B cell (primary cell): ENCODE data around the gene CDC25B. TPM values are rescaled to one million over a fixed set of nuclear protein-coding genes. Genes with fewer than 3 reads are reported as not detected.

Experiments used
- ATAC-seq: fragments of 200-7000 bp; cut with Tn5 transposase; one replicate; pipeline ENCODE4 v1.10.0; 2021; ENCODE audit warnings: low read depth, mild to moderate bottlenecking, moderate number of reproducible peaks, moderate library complexity
- CTCF ChIA-PET: fragments of 350-600 bp; sonication (Branson Sonifier 250); formaldehyde crosslinking; loops from one replicate; lab custom pipeline; 2021; ENCODE audit warnings: antibody characterized with exemption, inconsistent platforms; lab: Charles Lee
- POLR2A ChIA-PET: fragments of 350-600 bp; sonication (Branson Sonifier 250); formaldehyde crosslinking; loops from one replicate; lab custom pipeline; 2021; ENCODE audit warnings: antibody characterized with exemption; lab: Charles Lee
- DNase-seq: peaks from one replicate; pipeline ENCODE4 v3.0.0; 2013
- H2AFZ ChIP-seq: 2 replicates; pipeline ENCODE4 v1.6.1; 2012; ENCODE audit warnings: mild to moderate bottlenecking, low read depth, low read length; ENCODE audit not compliant: insufficient read depth, poor library complexity, severe bottlenecking
- H3K27ac ChIP-seq, 2 donors: 1 replicate in 1 of 2; 2 replicates in 1 of 2; pipeline ENCODE4 v1.5.1; 2012 to 2013; ENCODE audit warnings: low read length in 2 of 2, mild to moderate bottlenecking in 2 of 2, moderate library complexity in 1 of 2
- H3K27me3 ChIP-seq, 4 experiments: fragments of 200-600 bp in 1 of 4; sonication (generic) in 1 of 4; replicated peaks in 1 of 4; 1 replicate in 2 of 4; 2 replicates in 2 of 4; pipeline versions ENCODE4 v1.6.1 to v1.7.0; 2013 to 2016; ENCODE audit warnings: low read length in 3 of 4, mild to moderate bottlenecking in 2 of 4, mixed read lengths in 1 of 4, moderate library complexity in 1 of 4; ENCODE audit not compliant: insufficient read depth in 4 of 4, control insufficient read depth in 3 of 4; ENCODE audit errors: control extremely low read depth in 1 of 4
- H3K36me3 ChIP-seq, 2 experiments: replicated peaks in 1 of 2; 1 replicate in 1 of 2; 2 replicates in 1 of 2; pipeline versions ENCODE4 v1.6.1 to v1.7.1; 2013; ENCODE audit warnings: low read length in 1 of 2; ENCODE audit not compliant: insufficient read depth in 2 of 2, control insufficient read depth in 1 of 2; ENCODE audit errors: control extremely low read depth in 1 of 2, extremely low read depth in 1 of 2
- H3K4me1 ChIP-seq, 2 donors: fragments of 200-600 bp in 1 of 2; sonication (generic) in 1 of 2; 1 replicate in 1 of 2; 2 replicates in 1 of 2; pipeline versions ENCODE4 v1.5.1 to v1.6.1; 2013 to 2017; ENCODE audit warnings: low read length in 2 of 2; ENCODE audit not compliant: control insufficient read depth in 2 of 2, insufficient read depth in 2 of 2
- H3K4me2 ChIP-seq: replicated peaks from 2 replicates; pipeline ENCODE3; 2012; ENCODE audit warnings: mild to moderate bottlenecking, low read depth, low read length; ENCODE audit not compliant: poor library complexity, severe bottlenecking
- H3K4me3 ChIP-seq, 5 experiments: fragments of 200-600 bp in 1 of 5; sonication (generic) in 1 of 5; 1 replicate in 3 of 5; 2 replicates in 2 of 5; pipeline versions ENCODE4 v1.5.1 to v1.7.0; 2011 to 2016; ENCODE audit warnings: low read length in 4 of 5, mild to moderate bottlenecking in 4 of 5, low read depth in 2 of 5, control low read depth in 1 of 5, moderate library complexity in 1 of 5; ENCODE audit not compliant: insufficient read depth in 1 of 5; ENCODE audit errors: control extremely low read depth in 1 of 5, extremely low read depth in 1 of 5
- H3K79me2 ChIP-seq: fragments of 200-600 bp; sonication (generic); one replicate; pipeline ENCODE4 v1.6.0; 2016; ENCODE audit warnings: low read length; ENCODE audit not compliant: control insufficient read depth, insufficient read depth
- H3K9ac ChIP-seq: fragments of 200-600 bp; sonication (generic); 2 replicates; pipeline ENCODE4 v1.6.1; 2017; ENCODE audit warnings: mild to moderate bottlenecking, low read length, moderate library complexity
- H3K9me3 ChIP-seq, 3 donors: one replicate each; pipeline versions ENCODE4 v1.6.1 to v1.7.1; 2013; ENCODE audit warnings: low read length in 2 of 3; ENCODE audit not compliant: control insufficient read depth in 2 of 3, insufficient read depth in 1 of 3; ENCODE audit errors: control extremely low read depth in 1 of 3
- H4K20me1 ChIP-seq: 2 replicates; pipeline ENCODE4 v1.6.0; 2012; ENCODE audit warnings: mild to moderate bottlenecking, low read length; ENCODE audit not compliant: insufficient read depth, control insufficient read depth, poor library complexity, severe bottlenecking
- H3K27ac Mint-ChIP-seq: one replicate; pipeline ENCODE4 v1.8.0; 2021; ENCODE audit warnings: mixed read lengths
- H3K27me3 Mint-ChIP-seq: one replicate; pipeline ENCODE4 v1.8.0; 2021; ENCODE audit warnings: mixed read lengths
- H3K4me1 Mint-ChIP-seq: one replicate; pipeline ENCODE4 v1.8.0; 2021; ENCODE audit warnings: mixed read lengths
- H3K4me3 Mint-ChIP-seq: one replicate; pipeline ENCODE4 v1.8.0; 2021; ENCODE audit warnings: mixed read lengths
- H3K9me3 Mint-ChIP-seq: one replicate; pipeline ENCODE4 v1.8.0; 2022; ENCODE audit warnings: mixed read lengths; ENCODE audit not compliant: insufficient read depth
- CTCF ChIP-seq: fragments of 200-600 bp; IDR thresholded peaks from one replicate; pipeline ENCODE4 v1.8.0; 2022; ENCODE audit warnings: antibody characterized with exemption, mild to moderate bottlenecking
- EZH2 ChIP-seq: IDR thresholded peaks from 2 replicates; pipeline ENCODE4 v1.6.1; 2012; ENCODE audit warnings: borderline replicate concordance, low read depth, mild to moderate bottlenecking, moderate library complexity, low read length; ENCODE audit not compliant: insufficient read depth, poor library complexity, severe bottlenecking
- WGBS: methylation state at CpG from one replicate; pipeline ENCODE4 v1.1.5; 2013; ENCODE audit warnings: missing lambda C conversion rate; ENCODE audit not compliant: insufficient coverage; 5-methylcytosine and 5-hydroxymethylcytosine counted together
- intact Hi-C: fragments of 100-400 bp; cut with micrococcal nuclease; formaldehyde crosslinking; loops from one replicate; pipeline ENCODE4 v1.10.0; 2022
- polyA plus RNA-seq: library from polyadenylated mRNA; depleted of rRNA; stranded (reverse); fragments of >200 nt; gene quantifications from 2 replicates; pipeline ENCODE4 v1.2.3, GENCODE V29; 2012
- total RNA-seq, 2 donors: library from RNA; stranded (reverse); fragments of 120-200 nt in 1 of 2; gene quantifications; 1 replicate in 1 of 2; 2 replicates in 1 of 2; pipeline versions ENCODE4 v1.2.3 to v1.2.4, GENCODE V29; 2013 to 2022

Gene CDC25B
- total and polyA plus RNA-seq, 2 donors (not counting 1 experiment from before 2014, with no cell fraction given): 72.3 to 114 TPM

DNA sequence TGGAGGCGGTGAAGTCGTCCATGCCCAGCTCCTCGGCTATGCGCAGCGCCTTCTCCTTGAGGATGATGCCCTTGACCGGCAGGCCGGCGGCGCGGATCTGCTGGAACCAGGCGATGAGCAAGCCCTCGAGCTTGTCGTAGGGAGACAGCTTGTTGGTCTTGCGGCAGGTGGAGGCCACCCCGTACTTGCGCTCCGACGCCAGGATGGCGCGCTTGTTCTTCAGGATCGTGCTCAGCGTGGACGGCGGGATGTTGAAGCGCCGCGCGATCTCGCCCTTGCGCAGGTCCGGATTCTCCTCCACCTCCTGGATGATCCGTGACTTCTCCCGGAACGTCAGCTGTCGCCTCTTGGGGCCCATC lies 10.0 kb upstream of the CDC25B start:
- peak; percentile 10 for ATAC-seq
- ChIA-PET CTCF (interaction anchor here (0.6 to 6.4 kb wide), 15 partner anchors 8 to 300 kb away, joined by 3 to 84 read pairs (median 4); partner anchors contain the start of genes ADISSP, AP5S1 and CDC25B), POLR2A (interaction anchor here (0.6 to 3.2 kb wide), 5 partner anchors 10 to 93 kb away, joined by 3 to 17 read pairs (median 8); partner anchors contain the start of genes ADISSP, AP5S1 and CDC25B)
- Histone ChIP-seq H3K27me3 (no peaks in the 10 kb centered on the region), H3K4me1 (peaks cover 9 to 22% of the 10 kb centered on the region in 2 donors), H4K20me1 (peaks cover 23% of the 10 kb centered on the region), H3K9me3 (peaks cover 0 to 3% (median 0%) of the 10 kb centered on the region in 3 donors), H3K27ac (peak overlapping the region; percentile 16 to 56), H3K4me2 (peak overlapping the region; percentile 79), H3K4me3 (peak overlapping the region in 4 of 5 experiments; percentile 46 to 60 (median 56)), H3K9ac (peak overlapping the region; percentile 51), H2AFZ (peak overlapping the region; percentile 69), H3K79me2 (no peaks in the 10 kb centered on the region), H3K36me3 (peaks cover 0 to 2% of the 10 kb centered on the region in 2 experiments)
- Mint-ChIP-seq H3K9me3 (no peaks in the 10 kb centered on the region), H3K4me1 (peaks cover 37% of the 10 kb centered on the region), H3K27me3 (no peaks in the 10 kb centered on the region), H3K27ac (peak overlapping the region; percentile 88), H3K4me3 (peak overlapping the region; percentile 89)
- intact Hi-C loops: loop anchor here (1.0 to 2.0 kb wide), 5 partner anchors 18 to 299 kb away; partner anchors contain the start of genes AP5S1, MAVS and PANK2
- TF ChIP-seq CTCF: no peak
- TF ChIP-seq EZH2: no peak
- peak; percentile 63 for DNase-seq
- WGBS: 6% methylated on average over 35 of the region's 35 CpGs

- intact Hi-C loops: loop anchor here (1.0 to 2.0 kb wide), 7 partner anchors 9 to 298 kb away; partner anchors contain the start of genes AP5S1, MAVS and PANK2
- Histone ChIP-seq H3K4me3 (peak within 1 kb of the TSS; percentile 46 to 62 (median 59)), H3K4me2 (peak within 1 kb of the TSS; percentile 79), H2AFZ (peak within 1 kb of the TSS; percentile 69), H3K36me3 (peaks cover 0 to 2% of the 10 kb centered on the region in 2 experiments), H3K27me3 (no peaks in the 10 kb centered on the region), H3K4me1 (peaks cover 8 to 18% of the 10 kb centered on the region in 2 donors), H3K79me2 (no peaks in the 10 kb centered on the region), H3K27ac (peak within 1 kb of the TSS; percentile 16 to 56), H3K9ac (peak within 1 kb of the TSS; percentile 51), H3K9me3 (peaks cover 0 to 3% (median 0%) of the 10 kb centered on the region in 3 donors), H4K20me1 (peaks cover 23% of the 10 kb centered on the region)
- Mint-ChIP-seq H3K27ac (peak within 1 kb of the TSS; percentile 88), H3K4me3 (peak within 1 kb of the TSS; percentile 89), H3K27me3 (no peaks in the 10 kb centered on the region), H3K4me1 (peaks cover 30% of the 10 kb centered on the region), H3K9me3 (no peaks in the 10 kb centered on the region)
- under 1% methylated on average over 46 of the region's 70 CpGs for WGBS
- TF ChIP-seq CTCF (peak; percentile 88), EZH2 (no peak)
- DNase-seq (peak; percentile 91), ATAC-seq (peak; percentile 96)
- ChIA-PET POLR2A (interaction anchor here (0.6 to 3.2 kb wide), 6 partner anchors 9 to 658 kb away, joined by 3 to 17 read pairs (median 7); partner anchors contain the start of genes ADISSP, AP5S1 and CDC25B), CTCF (interaction anchor here (0.5 to 6.4 kb wide), 20 partner anchors 8 to 300 kb away, joined by 3 to 84 read pairs (median 4); partner anchors contain the start of genes ADISSP, AP5S1, CDC25B and MAVS)
Measured at GRCh38 chr20:3786665-3787323, 9.3 kb upstream of the CDC25B start, which contains the start of gene CENPB. TSS of gene CENPB (minus strand) at chr20:3786740. CDS start at chr20:3786483, 257 bp downstream.
